PC-9 (cell line): ENCODE data around the gene BANP. TPM values are rescaled to one million over a fixed set of nuclear protein-coding genes. Genes with fewer than 3 reads are reported as not detected.
"Not testable (repeated sequence)": the region's sequence is repeated elsewhere in the genome, so short reads cannot be mapped to it uniquely, and the experiment has no call there.

Experiments
- BruUV-seq: library from RNA; stranded (reverse); fragments of 400-500 nt; replicated peaks from 2 replicates; lab custom pipeline; 2021; lab: Mats Ljungman, UMichigan
- CTCF ChIA-PET: fragments of 300-600 bp; sonication (Branson Sonifier 250); formaldehyde crosslinking; loops from one replicate; lab custom pipeline; 2022; ENCODE audit warnings: antibody characterized with exemption; lab: Charles Lee
- POLR2A ChIA-PET: fragments of 300-600 bp; sonication (Branson Sonifier 250); formaldehyde crosslinking; loops from one replicate; lab custom pipeline; 2022; ENCODE audit warnings: antibody characterized with exemption; ENCODE audit not compliant: unreplicated experiment; lab: Charles Lee
- DNase-seq, 2 experiments: peaks; one replicate each; pipeline versions ENCODE4 v3.0.0 to v3.0.0-alpha.2; 2015 to 2022; ENCODE audit warnings: mixed read lengths in 1 of 2
- H2AFZ ChIP-seq: fragments of 200-600 bp; sonication (generic); 2 replicates; pipeline ENCODE4 v1.8.1; 2017; ENCODE audit warnings: antibody characterized with exemption
- H3F3A ChIP-seq: fragments of 200-600 bp; sonication (generic); 2 replicates; pipeline ENCODE4 v1.8.1; 2017; ENCODE audit warnings: antibody characterized with exemption, mild to moderate bottlenecking, low read depth; ENCODE audit not compliant: insufficient read depth
- H3K27ac ChIP-seq: fragments of 200-600 bp; sonication (generic); 2 replicates; pipeline ENCODE4 v1.6.1; 2016; ENCODE audit warnings: mixed run types
- H3K27me3 ChIP-seq: fragments of 200-600 bp; sonication (generic); 2 replicates; pipeline ENCODE4 v1.6.1; 2016; ENCODE audit warnings: low read depth, mixed run types; ENCODE audit not compliant: insufficient read depth
- H3K36me3 ChIP-seq: fragments of 200-600 bp; sonication (generic); 2 replicates; pipeline ENCODE4 v1.6.1; 2016; ENCODE audit warnings: low read depth, mixed run types
- H3K4me1 ChIP-seq: fragments of 200-600 bp; sonication (generic); replicated peaks from 2 replicates; pipeline ENCODE4 v1.6.1; 2016; ENCODE audit warnings: mixed run types; ENCODE audit not compliant: insufficient read depth
- H3K4me2 ChIP-seq: fragments of 200-600 bp; sonication (generic); 2 replicates; pipeline ENCODE4 v1.6.1; 2017; ENCODE audit warnings: mixed run types
- H3K4me3 ChIP-seq: fragments of 200-600 bp; sonication (generic); 2 replicates; pipeline ENCODE4 v1.6.1; 2016; ENCODE audit warnings: mixed run types
- H3K79me2 ChIP-seq: fragments of 200-600 bp; sonication (generic); 2 replicates; pipeline ENCODE4 v1.6.1; 2017; ENCODE audit warnings: low read depth, mixed run types
- H3K9me2 ChIP-seq: fragments of 200-600 bp; sonication (generic); 2 replicates; pipeline ENCODE4 v1.8.1; 2017; ENCODE audit warnings: mild to moderate bottlenecking; ENCODE audit not compliant: insufficient read depth
- H3K9me3 ChIP-seq: fragments of 200-600 bp; sonication (generic); 2 replicates; pipeline ENCODE4 v1.8.1; 2016; ENCODE audit warnings: low read depth; ENCODE audit not compliant: insufficient read depth
- H4K20me1 ChIP-seq: fragments of 200-600 bp; sonication (generic); 2 replicates; pipeline ENCODE4 v1.8.1; 2017; ENCODE audit not compliant: insufficient read depth
- CTCF ChIP-seq: fragments of 200-600 bp; sonication (generic); conservative IDR thresholded peaks from 2 replicates; pipeline ENCODE4 v1.6.1; 2017; ENCODE audit warnings: mixed run types, antibody characterized with exemption, mild to moderate bottlenecking, moderate library complexity
- EZH2 ChIP-seq: fragments of 200-600 bp; sonication (generic); IDR thresholded peaks from 2 replicates; pipeline ENCODE4 v1.8.0; 2017; ENCODE audit warnings: antibody characterized with exemption, low read depth
- intact Hi-C: fragments of 100-400 bp; cut with micrococcal nuclease; formaldehyde crosslinking; loops from one replicate; pipeline ENCODE4 v1.10.0; 2022; ENCODE audit not compliant: unreplicated experiment
- total RNA-seq: library from RNA; stranded (reverse); gene quantifications from 2 replicates; pipeline ENCODE4 v1.2.3, GENCODE V29; 2021

The BANP gene
- total RNA-seq, 1 experiment from 2014 or later: 73.2 TPM

- no TSS peak for BruUV-seq
- H3K9me2 ChIP-seq: no peaks in the 10 kb centered on the region
- POLR2A ChIA-PET: interaction anchor here (0.7 kb wide), 1 partner anchor 272 kb away, joined by 4 read pairs; no protein-coding TSS in a partner anchor
- no peaks in the 10 kb centered on the region for H3K36me3 ChIP-seq
- H3K27me3 ChIP-seq: no peaks in the 10 kb centered on the region
- CTCF ChIA-PET: no interaction called here
- H3F3A ChIP-seq: no peaks in the 10 kb centered on the region
- no peaks in the 10 kb centered on the region for H3K79me2 ChIP-seq
- H2AFZ ChIP-seq: no peak overlapping the region
- H3K27ac ChIP-seq: no peak overlapping the region
- no peaks in the 10 kb centered on the region for H3K4me1 ChIP-seq
- H3K4me3 ChIP-seq: no peak overlapping the region
- intact Hi-C loops: no loop called here
- H4K20me1 ChIP-seq: no peaks in the 10 kb centered on the region
- no peak for DNase-seq
- H3K4me2 ChIP-seq: no peak overlapping the region
- no peak for TF ChIP-seq CTCF
- no peak for TF ChIP-seq EZH2
- H3K9me3 ChIP-seq: no peaks in the 10 kb centered on the region
These were observed 151.4 kb downstream of the BANP start for GRCh38 chr16:88102597-88102996.

- POLR2A ChIA-PET: interaction anchor here (0.7 kb wide), 1 partner anchor 272 kb away, joined by 4 read pairs; no protein-coding TSS in a partner anchor
- no TSS peak for BruUV-seq
- Histone ChIP-seq H3K9me2 (no peaks in the 10 kb centered on the region), H3K4me1 (no peaks in the 10 kb centered on the region), H3K36me3 (no peaks in the 10 kb centered on the region), H3F3A (no peaks in the 10 kb centered on the region), H3K27me3 (no peaks in the 10 kb centered on the region), H3K4me2 (no peak overlapping the region), H3K79me2 (no peaks in the 10 kb centered on the region), H4K20me1 (no peaks in the 10 kb centered on the region), H2AFZ (no peak overlapping the region), H3K9me3 (no peaks in the 10 kb centered on the region), H3K4me3 (no peak overlapping the region), H3K27ac (no peak overlapping the region)
- CTCF ChIA-PET: no interaction called here
- no peak for TF ChIP-seq CTCF
- TF ChIP-seq EZH2: no peak
- DNase-seq: no peak
- intact Hi-C loops: no loop called here
These were observed 151.8 kb downstream of the BANP start for GRCh38 chr16:88103011-88103410.

- H3K9me3 ChIP-seq: no peaks in the 10 kb centered on the region
- no peaks in the 10 kb centered on the region for H3K36me3 ChIP-seq
- ChIA-PET CTCF (no interaction called here), POLR2A (interaction anchor here (0.7 kb wide), 1 partner anchor 271 kb away, joined by 4 read pairs; no protein-coding TSS in a partner anchor)
- no peak overlapping the region for H3K4me2 ChIP-seq
- H2AFZ ChIP-seq: no peak overlapping the region
- BruUV-seq: no TSS peak
- no peaks in the 10 kb centered on the region for H3K79me2 ChIP-seq
- no peaks in the 10 kb centered on the region for H3K4me1 ChIP-seq
- no peak overlapping the region for H3K4me3 ChIP-seq
- TF ChIP-seq CTCF: no peak
- TF ChIP-seq EZH2: no peak
- H3K27ac ChIP-seq: no peak overlapping the region
- intact Hi-C loops: no loop called here
- no peaks in the 10 kb centered on the region for H3F3A ChIP-seq
- no peaks in the 10 kb centered on the region for H3K27me3 ChIP-seq
- no peak for DNase-seq
- no peaks in the 10 kb centered on the region for H3K9me2 ChIP-seq
- H4K20me1 ChIP-seq: no peaks in the 10 kb centered on the region
These were observed 152.5 kb downstream of the BANP start for GRCh38 chr16:88103581-88104188.

- H3K27me3 ChIP-seq, H3K36me3 ChIP-seq, H3K9me3 ChIP-seq, CTCF ChIA-PET, H3K4me2 ChIP-seq, H3K4me3 ChIP-seq, H3K9me2 ChIP-seq, H3K4me1 ChIP-seq, H3F3A ChIP-seq, H2AFZ ChIP-seq, BruUV-seq, intact Hi-C loops, DNase-seq, H4K20me1 ChIP-seq, H3K27ac ChIP-seq, POLR2A ChIA-PET, H3K79me2 ChIP-seq: not testable (repeated sequence)
These were observed 153.1 kb downstream of the BANP start for GRCh38 chr16:88104363-88104762.

- H3K27me3 ChIP-seq, BruUV-seq, CTCF ChIA-PET, DNase-seq, H2AFZ ChIP-seq, H3K9me2 ChIP-seq, H3F3A ChIP-seq, H4K20me1 ChIP-seq, H3K4me3 ChIP-seq, H3K4me2 ChIP-seq, POLR2A ChIA-PET, H3K36me3 ChIP-seq, H3K9me3 ChIP-seq, H3K27ac ChIP-seq, H3K4me1 ChIP-seq, intact Hi-C loops, H3K79me2 ChIP-seq: not testable (repeated sequence)
These were observed 154.4 kb downstream of the BANP start for GRCh38 chr16:88105574-88106140.
